Muscle layer of colon (tissue), 2 donors: Measurements from ENCODE around the gene FBN1.

ENCODE experiments used
- H3K27ac ChIP-seq: one replicate; pipeline ENCODE4 v1.7.0; 2013; ENCODE audit warnings: low read depth, mild to moderate bottlenecking, low read length, moderate library complexity
- H3K27me3 ChIP-seq, 2 donors: one replicate each; pipeline ENCODE4 v1.7.0; 2013; ENCODE audit warnings: low read length in 2 of 2, mild to moderate bottlenecking in 2 of 2; ENCODE audit not compliant: insufficient read depth in 2 of 2, control insufficient read depth in 1 of 2
- H3K36me3 ChIP-seq: one replicate; pipeline ENCODE4 v1.7.0; 2013; ENCODE audit warnings: mild to moderate bottlenecking, low read length; ENCODE audit not compliant: insufficient read depth
- H3K4me1 ChIP-seq: one replicate; pipeline ENCODE4 v1.7.0; 2013; ENCODE audit warnings: mild to moderate bottlenecking, low read length; ENCODE audit not compliant: insufficient read depth
- H3K4me3 ChIP-seq, 2 donors: one replicate each; pipeline ENCODE4 v1.7.0; 2013; ENCODE audit warnings: low read length in 2 of 2, low read depth in 1 of 2, mild to moderate bottlenecking in 1 of 2, moderate library complexity in 1 of 2
- H3K9ac ChIP-seq: one replicate; pipeline ENCODE4 v1.7.0; 2013; ENCODE audit warnings: low read length
- H3K9me3 ChIP-seq: one replicate; pipeline ENCODE4 v1.7.0; 2013; ENCODE audit warnings: mild to moderate bottlenecking, low read length
- donor health status: abdominal sarcoma.
- donor health status: Adenocarcinoma of cecum.

FBN1 gene

GRCh38 chr15:48617619-48618018 lies 27.9 kb downstream of the FBN1 start:
- Histone ChIP-seq H3K4me3 (no peak overlapping the region), H3K9ac (no peak overlapping the region), H3K4me1 (peaks cover 14% of the 10 kb centered on the region), H3K9me3 (no peaks in the 10 kb centered on the region), H3K27me3 (no peaks in the 10 kb centered on the region), H3K27ac (no peak overlapping the region), H3K36me3 (no peaks in the 10 kb centered on the region)

GRCh38 chr15:48616216-48616615 lies 29.3 kb downstream of the FBN1 start:
- H3K9ac ChIP-seq: no peak overlapping the region
- H3K9me3 ChIP-seq: no peaks in the 10 kb centered on the region

GRCh38 chr15:48614051-48614450 lies 31.5 kb downstream of the FBN1 start:
- H3K36me3 ChIP-seq: peaks cover 7% of the 10 kb centered on the region
- H3K9me3 ChIP-seq: no peaks in the 10 kb centered on the region
- H3K4me3 ChIP-seq: no peak overlapping the region
- no peak overlapping the region for H3K27ac ChIP-seq
- H3K4me1 ChIP-seq: peaks cover 14% of the 10 kb centered on the region
- no peaks in the 10 kb centered on the region for H3K27me3 ChIP-seq
- H3K9ac ChIP-seq: no peak overlapping the region

More at GRCh38 chr15:48616216-48616615, 29.3 kb downstream of the FBN1 start:
- no peaks in the 10 kb centered on the region for H3K27me3 ChIP-seq
- no peak overlapping the region for H3K4me3 ChIP-seq
- no peaks in the 10 kb centered on the region for H3K36me3 ChIP-seq
- peaks cover 14% of the 10 kb centered on the region for H3K4me1 ChIP-seq
- no peak overlapping the region for H3K27ac ChIP-seq

GRCh38 chr15:48609486-48609885 lies 36.0 kb downstream of the FBN1 start:
- peaks cover 1% of the 10 kb centered on the region for H3K4me1 ChIP-seq
- no peak overlapping the region for H3K27ac ChIP-seq
- peaks cover 12% of the 10 kb centered on the region for H3K36me3 ChIP-seq
- H3K27me3 ChIP-seq: no peaks in the 10 kb centered on the region
- no peaks in the 10 kb centered on the region for H3K9me3 ChIP-seq
- H3K9ac ChIP-seq: no peak overlapping the region
- no peak overlapping the region for H3K4me3 ChIP-seq

GRCh38 chr15:48607846-48608245 lies 37.7 kb downstream of the FBN1 start:
- H3K9ac ChIP-seq: no peak overlapping the region
- no peaks in the 10 kb centered on the region for H3K27me3 ChIP-seq
- H3K9me3 ChIP-seq: no peaks in the 10 kb centered on the region
- H3K4me1 ChIP-seq: no peaks in the 10 kb centered on the region
- no peak overlapping the region for H3K27ac ChIP-seq
- no peak overlapping the region for H3K4me3 ChIP-seq
- peaks cover 12% of the 10 kb centered on the region for H3K36me3 ChIP-seq

GRCh38 chr15:48604567-48604966 lies 40.9 kb downstream of the FBN1 start:
- Histone ChIP-seq H3K9me3 (no peaks in the 10 kb centered on the region), H3K4me3 (no peak overlapping the region), H3K27me3 (no peaks in the 10 kb centered on the region), H3K27ac (no peak overlapping the region), H3K9ac (no peak overlapping the region), H3K4me1 (no peaks in the 10 kb centered on the region), H3K36me3 (peaks cover 11% of the 10 kb centered on the region)

- peaks cover 4% of the 10 kb centered on the region for H3K36me3 ChIP-seq
- H3K4me1 ChIP-seq: no peaks in the 10 kb centered on the region
- no peak overlapping the region for H3K27ac ChIP-seq
- H3K9me3 ChIP-seq: no peaks in the 10 kb centered on the region
- H3K27me3 ChIP-seq: no peaks in the 10 kb centered on the region
- no peak overlapping the region for H3K4me3 ChIP-seq
- no peak overlapping the region for H3K9ac ChIP-seq
Observed at GRCh38 chr15:48603922-48604321, 41.6 kb downstream of the FBN1 start.

- Histone ChIP-seq H3K9me3 (no peaks in the 10 kb centered on the region), H3K4me3 (no peak overlapping the region), H3K27me3 (no peaks in the 10 kb centered on the region), H3K4me1 (no peaks in the 10 kb centered on the region), H3K9ac (no peak overlapping the region), H3K36me3 (peaks cover 3% of the 10 kb centered on the region), H3K27ac (no peak overlapping the region)
Observed at GRCh38 chr15:48603123-48603500, 42.4 kb downstream of the FBN1 start.

GRCh38 chr15:48602358-48603122 lies 43.0 kb downstream of the FBN1 start:
- no peaks in the 10 kb centered on the region for H3K27me3 ChIP-seq
- H3K9me3 ChIP-seq: no peaks in the 10 kb centered on the region
- H3K36me3 ChIP-seq: peaks cover 9% of the 10 kb centered on the region
- no peak overlapping the region for H3K4me3 ChIP-seq
- H3K27ac ChIP-seq: no peak overlapping the region
- H3K9ac ChIP-seq: no peak overlapping the region
- H3K4me1 ChIP-seq: no peaks in the 10 kb centered on the region

GRCh38 chr15:48601095-48601494 lies 44.4 kb downstream of the FBN1 start:
- Histone ChIP-seq H3K36me3 (peaks cover 14% of the 10 kb centered on the region), H3K4me3 (no peak overlapping the region), H3K27ac (no peak overlapping the region), H3K27me3 (no peaks in the 10 kb centered on the region), H3K9ac (no peak overlapping the region), H3K4me1 (no peaks in the 10 kb centered on the region), H3K9me3 (no peaks in the 10 kb centered on the region)

GRCh38 chr15:48596841-48597240 lies 48.7 kb downstream of the FBN1 start:
- no peaks in the 10 kb centered on the region for H3K27me3 ChIP-seq
- peaks cover 14% of the 10 kb centered on the region for H3K36me3 ChIP-seq
- H3K9ac ChIP-seq: no peak overlapping the region
- no peaks in the 10 kb centered on the region for H3K4me1 ChIP-seq
- H3K4me3 ChIP-seq: no peak overlapping the region
- H3K9me3 ChIP-seq: no peaks in the 10 kb centered on the region
- H3K27ac ChIP-seq: no peak overlapping the region

GRCh38 chr15:48596415-48596814 lies 49.1 kb downstream of the FBN1 start:
- peaks cover 14% of the 10 kb centered on the region for H3K36me3 ChIP-seq
- no peaks in the 10 kb centered on the region for H3K27me3 ChIP-seq
- no peak overlapping the region for H3K9ac ChIP-seq
- no peaks in the 10 kb centered on the region for H3K9me3 ChIP-seq
- H3K27ac ChIP-seq: no peak overlapping the region
- H3K4me1 ChIP-seq: no peaks in the 10 kb centered on the region
- no peak overlapping the region for H3K4me3 ChIP-seq
